Heart right ventricle (tissue), 16 donors: ENCODE measurements around the gene KSR2. TPM values are rescaled to one million over a fixed set of nuclear protein-coding genes. Genes with fewer than 3 reads are reported as not detected.

Source experiments
- ATAC-seq, 8 donors: fragments of 200-7000 bp; cut with Tn5 transposase; one replicate each; pipeline ENCODE4 v1.9.1; 2020; ENCODE audit warnings: mild to moderate bottlenecking in 8 of 8, moderate library complexity in 8 of 8, moderate number of reproducible peaks in 1 of 8
- DNase-seq, 2 donors: peaks; one replicate each; pipeline ENCODE4 v3.0.0-alpha.2; 2020
- H3K27ac ChIP-seq, 10 donors: fragments of 200-600 bp; sonication (generic) in 2 of 10; one replicate each; pipeline versions ENCODE4 v1.5.0 to v1.8.0; 2020 to 2022; ENCODE audit warnings: mild to moderate bottlenecking in 3 of 10
- H3K27me3 ChIP-seq, 7 donors: fragments of 200-600 bp; one replicate each; pipeline ENCODE4 v1.8.0; 2021 to 2022; ENCODE audit warnings: mild to moderate bottlenecking in 2 of 7
- H3K36me3 ChIP-seq, 9 donors: fragments of 200-600 bp; sonication (generic) in 1 of 9; one replicate each; pipeline versions ENCODE4 v1.5.0 to v1.8.0; 2020 to 2022; ENCODE audit warnings: mild to moderate bottlenecking in 2 of 9
- H3K4me1 ChIP-seq, 9 donors: fragments of 200-600 bp; sonication (generic) in 1 of 9; one replicate each; pipeline versions ENCODE4 v1.5.0 to v1.8.0; 2020 to 2022; ENCODE audit warnings: mild to moderate bottlenecking in 4 of 9
- H3K4me3 ChIP-seq, 10 donors: fragments of 200-600 bp; sonication (generic) in 2 of 10; one replicate each; pipeline versions ENCODE4 v1.5.0 to v1.8.0; 2020 to 2022; ENCODE audit warnings: mild to moderate bottlenecking in 7 of 10, moderate library complexity in 2 of 10
- H3K9me3 ChIP-seq, 11 donors: fragments of 200-600 bp in 10 of 11; sonication (generic) in 2 of 11; one replicate each; pipeline versions ENCODE4 v1.5.0 to v1.8.0; 2013 to 2022; ENCODE audit warnings: mild to moderate bottlenecking in 2 of 11, control low read depth in 1 of 11, moderate library complexity in 1 of 11
- WGBS, 2 donors: extraction: QIAGEN DNeasy Blood & Tissue Kit; methylation state at CpG; one replicate each; pipeline ENCODE4 v1.1.7; 2013; ENCODE audit warnings: inconsistent platforms in 1 of 2; 5-methylcytosine and 5-hydroxymethylcytosine counted together
- intact Hi-C, 10 donors: fragments of 100-400 bp; cut with DNase I; formaldehyde crosslinking; loops; one replicate each; pipeline versions ENCODE4 v1.11.1 to v1.14.2; 2022
- polyA plus RNA-seq, 2 donors: library from polyadenylated mRNA; stranded (reverse); fragments of 200-250 nt; gene quantifications; one replicate each; pipeline ENCODE4 v1.2.3, GENCODE V29; 2013
- total RNA-seq, 10 donors: library from RNA; stranded (reverse); fragmentation: NEBNext Ultra II Directional in 3 of 10; extraction: Animal tissue kit (Norgen Biotek cat#: 25700) in 3 of 10; gene quantifications; one replicate each; pipeline versions ENCODE4 v1.2.1 to v1.2.4, GENCODE V29; 2021 to 2023
- TF ChIP-seq, protein P1 (sequence below), 9 donors: fragments of 200-600 bp; sonication (generic) in 2 of 9; IDR thresholded peaks; one replicate each; pipeline versions ENCODE4 v1.5.0 to v1.8.0; 2021 to 2022; ENCODE audit warnings: antibody characterized with exemption in 9 of 9, mild to moderate bottlenecking in 5 of 9, moderate library complexity in 1 of 9
- donor health status: Arrhythmogenic right ventricular cardiomyopathy.
- donor health status: ischemic (EF 13 %, LVEDD 7.1; RV severe dilation, severe dysfunction).
- donor health status: healthy with polysubstance abuse.
- donor health status: DM: no; HTN: yes; CAD: no.
- donor health status: DM: no; HTN: no; CAD: no.
- donor health status: ischemic (EF 25% LVEDD 6.9; RV normal size, moderate dysfunction).
- donor health status: ischemic (EF 25% LVEDD 5.7; RV mildly dilated, moderate dysfunction).
- donor health status: healthy.
- donor health status: DM: yes; HTN: yes; CAD: no.
- donor health status: Ischemic cardiomyopathy.
- donor health status: ischemic (EF 35%, LVEDD 5.7; RV mildly dilated, moderate dysfunction).
- donor health status: nonischemic (EF 11% LVEDD 7.7; RV severe dilation, severe dysfunction).
- donor health status: DM: yes; HTN: yes; CAD: no.
- donor health status: PGD.
- donor health status: ischemic (EF 29% LVEDD 5.4; RV normal size, mild dysfunction).
- donor health status: nonischemic (EF 23%, LVEDD 6.1; RV moderate dilation, normal function).

KSR2 gene
- total and polyA plus RNA-seq, 12 donors: 0.02 TPM; not detected in 9

DNA sequence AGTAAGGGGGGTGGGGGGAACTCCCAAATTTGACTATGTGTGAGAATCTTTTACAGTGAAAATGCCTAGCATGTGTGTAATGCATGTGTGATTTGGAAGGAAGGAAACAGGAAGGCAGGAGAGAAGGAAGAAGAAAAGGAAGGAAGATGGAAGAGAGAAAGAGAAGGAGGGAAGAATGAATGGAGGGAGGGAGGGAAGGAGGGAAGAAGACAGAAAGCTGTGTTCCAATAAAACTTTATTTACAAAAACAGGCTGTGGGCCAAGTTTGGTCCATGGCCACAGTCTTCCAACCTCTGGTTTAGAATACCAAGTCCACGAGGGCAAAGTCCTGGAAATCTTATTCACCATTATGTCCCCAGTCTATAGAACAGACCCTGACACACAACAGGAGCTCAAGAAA, 278.9 kb downstream of the KSR2 start:
- DNase-seq: no peak
- H3K36me3 ChIP-seq: no peaks in the 10 kb centered on the region
- peaks cover 0 to 37% (median 8%) of the 10 kb centered on the region in 7 donors for H3K27me3 ChIP-seq

DNA sequence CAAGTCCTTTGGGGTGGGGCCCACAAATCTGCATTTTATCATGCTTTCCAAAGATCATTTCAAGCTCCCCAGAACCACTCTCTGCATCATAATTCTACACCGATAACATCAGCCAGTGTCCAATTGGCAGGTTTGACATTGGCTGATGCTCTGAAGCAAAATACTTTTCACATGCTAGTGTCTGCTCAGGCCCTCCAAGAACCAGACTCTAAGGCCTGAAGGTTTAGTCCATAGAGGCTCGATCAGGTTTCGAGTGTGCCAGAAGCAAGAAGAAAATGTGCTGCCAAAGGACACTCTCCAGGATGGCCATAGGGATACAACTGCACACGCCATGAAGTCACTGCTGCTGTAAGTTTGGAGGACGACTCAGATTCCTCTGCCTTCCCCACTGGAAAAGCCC, 280.3 kb downstream of the KSR2 start:
- H3K4me3 ChIP-seq: no peak overlapping the region
- peaks cover 0 to 11% (median 0%) of the 10 kb centered on the region in 11 donors for H3K9me3 ChIP-seq
- no peaks in the 10 kb centered on the region for H3K36me3 ChIP-seq
- intact Hi-C loops: no loop called here
- WGBS, 2 donors: 76 to 81% methylated on average over 5 of the region's 5 CpGs
- ATAC-seq (no peak), DNase-seq (no peak)
- TF ChIP-seq, protein P1, sequence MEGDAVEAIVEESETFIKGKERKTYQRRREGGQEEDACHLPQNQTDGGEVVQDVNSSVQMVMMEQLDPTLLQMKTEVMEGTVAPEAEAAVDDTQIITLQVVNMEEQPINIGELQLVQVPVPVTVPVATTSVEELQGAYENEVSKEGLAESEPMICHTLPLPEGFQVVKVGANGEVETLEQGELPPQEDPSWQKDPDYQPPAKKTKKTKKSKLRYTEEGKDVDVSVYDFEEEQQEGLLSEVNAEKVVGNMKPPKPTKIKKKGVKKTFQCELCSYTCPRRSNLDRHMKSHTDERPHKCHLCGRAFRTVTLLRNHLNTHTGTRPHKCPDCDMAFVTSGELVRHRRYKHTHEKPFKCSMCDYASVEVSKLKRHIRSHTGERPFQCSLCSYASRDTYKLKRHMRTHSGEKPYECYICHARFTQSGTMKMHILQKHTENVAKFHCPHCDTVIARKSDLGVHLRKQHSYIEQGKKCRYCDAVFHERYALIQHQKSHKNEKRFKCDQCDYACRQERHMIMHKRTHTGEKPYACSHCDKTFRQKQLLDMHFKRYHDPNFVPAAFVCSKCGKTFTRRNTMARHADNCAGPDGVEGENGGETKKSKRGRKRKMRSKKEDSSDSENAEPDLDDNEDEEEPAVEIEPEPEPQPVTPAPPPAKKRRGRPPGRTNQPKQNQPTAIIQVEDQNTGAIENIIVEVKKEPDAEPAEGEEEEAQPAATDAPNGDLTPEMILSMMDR (IDR thresholded peaks at IDR 0.05): no peak
- H3K27ac ChIP-seq: no peak overlapping the region
- H3K4me1 ChIP-seq: peaks cover 0 to 8% (median 0%) of the 10 kb centered on the region in 9 donors
- peaks cover 0 to 39% (median 8%) of the 10 kb centered on the region in 7 donors for H3K27me3 ChIP-seq

More for the DNA sequence above, 278.9 kb downstream of the KSR2 start:
- no peak overlapping the region for H3K4me3 ChIP-seq
- TF ChIP-seq, protein P1 (IDR thresholded peaks at IDR 0.05): no peak
- no peak overlapping the region for H3K27ac ChIP-seq
- no peak for ATAC-seq
- WGBS, 2 donors: 51 to 59% methylated on average over 1 of the region's 1 CpG
- intact Hi-C loops: no loop called here
- H3K4me1 ChIP-seq: peaks cover 0 to 8% (median 0%) of the 10 kb centered on the region in 9 donors
- H3K9me3 ChIP-seq: peaks cover 0 to 18% (median 0%) of the 10 kb centered on the region in 11 donors

DNA sequence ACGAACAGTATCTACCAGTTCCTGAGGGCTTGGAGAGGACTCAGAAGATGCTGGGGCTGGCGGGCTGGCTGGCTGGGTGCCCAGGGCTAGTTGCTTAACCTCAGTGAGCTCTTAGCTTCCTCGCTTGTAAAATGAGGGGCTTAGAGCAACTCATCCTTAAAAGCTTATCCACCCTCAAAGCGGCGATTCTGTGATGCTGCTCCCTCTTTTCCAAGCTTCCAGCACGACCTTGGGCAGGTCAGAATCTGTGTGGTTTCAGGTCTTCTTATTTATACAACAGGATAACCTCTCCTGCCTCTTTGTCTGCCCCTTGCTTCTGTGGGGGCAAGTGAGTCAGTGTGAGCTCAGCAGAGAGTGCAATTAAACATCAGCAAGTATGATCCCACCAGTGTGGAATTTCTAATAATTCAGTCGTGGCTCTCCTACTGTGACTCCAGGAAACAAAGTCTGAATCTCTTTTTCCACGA, 281.8 kb downstream of the KSR2 start:
- H3K4me3 ChIP-seq: no peak overlapping the region
- H3K36me3 ChIP-seq: no peaks in the 10 kb centered on the region
- peaks cover 0 to 39% (median 8%) of the 10 kb centered on the region in 7 donors for H3K27me3 ChIP-seq
- intact Hi-C loops: no loop called here
- WGBS, 2 donors: 28 to 35% methylated on average over 8 of the region's 8 CpGs
- H3K9me3 ChIP-seq: no peaks in the 10 kb centered on the region
- ATAC-seq (no peak), DNase-seq (no peak)
- H3K27ac ChIP-seq: no peak overlapping the region
- H3K4me1 ChIP-seq: peaks cover 0 to 8% (median 0%) of the 10 kb centered on the region in 9 donors
- TF ChIP-seq, protein P1 (IDR thresholded peaks at IDR 0.05): no peak

DNA sequence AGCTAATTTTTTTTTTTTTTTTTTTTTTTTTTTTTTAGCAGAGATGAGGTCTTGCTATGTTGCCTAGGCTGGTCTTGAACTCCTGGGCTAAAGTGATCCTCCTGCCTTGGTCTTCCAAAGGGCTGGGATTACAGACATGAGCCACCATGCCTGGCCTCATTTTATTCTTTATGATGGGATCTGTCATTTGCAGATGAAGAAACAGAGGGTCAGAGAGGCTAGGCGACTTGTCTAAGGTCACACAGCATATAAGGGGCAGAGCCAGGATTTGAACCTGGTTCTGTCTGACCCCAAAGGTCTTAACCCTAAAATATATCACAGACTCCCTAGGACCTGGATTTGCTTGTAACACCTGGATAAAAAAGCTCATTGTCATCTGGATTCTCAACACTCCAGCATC, 282.6 kb downstream of the KSR2 start:
- peaks cover 0 to 39% (median 8%) of the 10 kb centered on the region in 7 donors for H3K27me3 ChIP-seq
- WGBS, 2 donors: 88 to 90% methylated on average over 1 of the region's 1 CpG
- H3K4me3 ChIP-seq: no peak overlapping the region
- intact Hi-C loops: no loop called here
- TF ChIP-seq, protein P1 (IDR thresholded peaks at IDR 0.05): no peak
- no peak for DNase-seq
- no peaks in the 10 kb centered on the region for H3K36me3 ChIP-seq
- H3K27ac ChIP-seq: no peak overlapping the region
- ATAC-seq: no peak
- no peaks in the 10 kb centered on the region for H3K9me3 ChIP-seq
- peaks cover 0 to 8% (median 0%) of the 10 kb centered on the region in 9 donors for H3K4me1 ChIP-seq
